Measurements from ENCODE around the gene PACS1.

Gene PACS1

GRCh38 chr11:66178183-66178582 lies 108.1 kb downstream of the PACS1 start:
- DNase-seq (ENCODE audit: low read depth in 2 of 3, low spot score in 2 of 3), result no peak

GRCh38 chr11:66178871-66179270 lies 108.8 kb downstream of the PACS1 start:
- DNase-seq (ENCODE audit: low read depth in 2 of 3, low spot score in 2 of 3), result no peak

- no peak for DNase-seq (ENCODE audit: low read depth in 2 of 3, low spot score in 2 of 3)
Measured at GRCh38 chr11:66181632-66182315, 111.7 kb downstream of the PACS1 start.

- DNase-seq (ENCODE audit: low read depth in 2 of 3, low spot score in 2 of 3), result no peak
Measured at GRCh38 chr11:66183494-66184048, 113.5 kb downstream of the PACS1 start.

GRCh38 chr11:66184728-66185127 lies 114.7 kb downstream of the PACS1 start:
- no peak for DNase-seq (ENCODE audit: low read depth in 2 of 3, low spot score in 2 of 3)

- DNase-seq (ENCODE audit: low read depth in 2 of 3, low spot score in 2 of 3), result no peak
Measured at GRCh38 chr11:66186470-66186869, 116.4 kb downstream of the PACS1 start.

- DNase-seq (ENCODE audit: low read depth in 2 of 3, low spot score in 2 of 3), result no peak
Measured at GRCh38 chr11:66187453-66187852, 117.4 kb downstream of the PACS1 start.

GRCh38 chr11:66188580-66188979 lies 118.5 kb downstream of the PACS1 start:
- no peak for DNase-seq (ENCODE audit: low read depth in 2 of 3, low spot score in 2 of 3)

- no peak for DNase-seq (ENCODE audit: low read depth in 2 of 3, low spot score in 2 of 3)
Measured at GRCh38 chr11:66189031-66189745, 119.1 kb downstream of the PACS1 start.

- DNase-seq (ENCODE audit: low read depth in 2 of 3, low spot score in 2 of 3), result no peak
Measured at GRCh38 chr11:66190786-66191185, 120.7 kb downstream of the PACS1 start.

- DNase-seq (ENCODE audit: low read depth in 2 of 3, low spot score in 2 of 3), result no peak
Measured at GRCh38 chr11:66192181-66192863, 122.2 kb downstream of the PACS1 start.

- no peak for DNase-seq (ENCODE audit: low read depth in 2 of 3, low spot score in 2 of 3)
Measured at GRCh38 chr11:66194391-66194790, 124.3 kb downstream of the PACS1 start.

GRCh38 chr11:66195867-66196266 lies 125.8 kb downstream of the PACS1 start:
- no peak for DNase-seq (ENCODE audit: low read depth in 2 of 3, low spot score in 2 of 3)

GRCh38 chr11:66203847-66204246 lies 133.8 kb downstream of the PACS1 start:
- DNase-seq (ENCODE audit: low read depth in 2 of 3, low spot score in 2 of 3), result no peak

GRCh38 chr11:66204412-66204811 lies 134.3 kb downstream of the PACS1 start:
- no peak for DNase-seq (ENCODE audit: low read depth in 2 of 3, low spot score in 2 of 3)

GRCh38 chr11:66207816-66208215 lies 137.7 kb downstream of the PACS1 start:
- DNase-seq (ENCODE audit: low read depth in 2 of 3, low spot score in 2 of 3), result no peak

- DNase-seq (ENCODE audit: low read depth in 2 of 3, low spot score in 2 of 3), result no peak
Measured at GRCh38 chr11:66211100-66211499, 141.0 kb downstream of the PACS1 start.

GRCh38 chr11:66216911-66217310 lies 146.8 kb downstream of the PACS1 start:
- DNase-seq (ENCODE audit: low read depth in 2 of 3, low spot score in 2 of 3), result no peak

GRCh38 chr11:66218036-66218435 lies 148.0 kb downstream of the PACS1 start:
- DNase-seq (ENCODE audit: low read depth in 2 of 3, low spot score in 2 of 3), result no peak

GRCh38 chr11:66218846-66219620 lies 149.0 kb downstream of the PACS1 start:
- DNase-seq (ENCODE audit: low read depth in 2 of 3, low spot score in 2 of 3), result no peak
